NB4 (cell line): ENCODE measurements around the gene IFTAP.

Experiments used
- DNase-seq: peaks from one replicate; pipeline ENCODE4 v3.0.0; 2010; ENCODE audit warnings: low read depth
- H3K4me3 ChIP-seq: one replicate; pipeline ENCODE4 v1.5.1; 2011; ENCODE audit warnings: mild to moderate bottlenecking, low read depth, low read length, moderate library complexity
- CTCF ChIP-seq: IDR thresholded peaks from one replicate; pipeline ENCODE4 v1.5.1; 2012; ENCODE audit warnings: low read depth, low read length
- MYC ChIP-seq: IDR thresholded peaks from 2 replicates; pipeline ENCODE4 v1.6.1; 2011; ENCODE audit warnings: low read depth, low read length
- POLR2A ChIP-seq: IDR thresholded peaks from 2 replicates; pipeline ENCODE4 v1.6.1; 2011; ENCODE audit warnings: mild to moderate bottlenecking; ENCODE audit not compliant: insufficient read length; ENCODE audit errors: extremely low read depth
- TF ChIP-seq, protein P1 (sequence below): IDR thresholded peaks from 2 replicates; pipeline ENCODE4 v1.6.1; 2011; ENCODE audit warnings: low read depth, low read length

IFTAP gene

GRCh38 chr11:36602135-36602534, 7.8 kb downstream of the IFTAP start:
- no peak for DNase-seq
- no peak for TF ChIP-seq POLR2A
- TF ChIP-seq CTCF: no peak
- TF ChIP-seq, protein P1, sequence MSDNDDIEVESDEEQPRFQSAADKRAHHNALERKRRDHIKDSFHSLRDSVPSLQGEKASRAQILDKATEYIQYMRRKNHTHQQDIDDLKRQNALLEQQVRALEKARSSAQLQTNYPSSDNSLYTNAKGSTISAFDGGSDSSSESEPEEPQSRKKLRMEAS: no peak
- no peak for TF ChIP-seq MYC
- H3K4me3 ChIP-seq: no peak overlapping the region

GRCh38 chr11:36605221-36606216, 11.2 kb downstream of the IFTAP start:
- H3K4me3 ChIP-seq: no peak overlapping the region
- DNase-seq: no peak
- TF ChIP-seq POLR2A (no peak), CTCF (no peak), MYC (no peak)
- TF ChIP-seq, protein P1: no peak

DNA sequence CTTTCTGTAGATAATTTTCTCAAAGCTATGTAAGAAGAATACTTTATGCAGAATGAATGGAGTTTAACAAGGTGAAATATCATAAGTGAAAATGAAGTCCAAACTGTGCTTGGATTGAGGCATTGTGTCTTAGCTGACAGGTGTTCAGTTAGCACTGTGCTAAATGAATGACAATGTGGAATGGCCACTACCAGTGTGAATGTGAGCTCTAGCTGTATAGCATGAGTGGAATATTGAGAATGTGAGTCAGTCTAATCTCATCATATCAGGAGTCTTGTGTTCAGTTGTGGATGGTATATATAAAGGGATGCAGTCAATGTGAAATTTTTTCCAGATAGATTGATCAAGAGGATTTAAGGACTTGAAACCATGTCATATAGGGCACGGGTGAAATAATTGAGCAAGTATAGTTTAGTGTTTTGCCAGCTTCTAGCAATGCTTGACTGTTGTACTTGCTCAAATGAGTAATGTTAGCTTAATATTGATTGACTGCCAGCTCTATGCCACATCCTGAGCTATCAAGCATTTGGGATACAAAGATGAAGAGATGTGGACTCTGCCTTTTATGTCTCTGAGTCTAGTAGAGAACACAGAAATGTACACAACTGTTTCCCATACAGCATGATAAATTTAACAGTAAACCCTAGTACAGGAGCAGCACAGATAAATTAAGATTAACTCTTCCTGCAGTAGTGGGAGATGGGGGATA, 14.3 kb downstream of the IFTAP start:
- TF ChIP-seq POLR2A (no peak), CTCF (no peak), MYC (no peak)
- TF ChIP-seq, protein P1: no peak
- DNase-seq: no peak
- H3K4me3 ChIP-seq: no peak overlapping the region

- TF ChIP-seq POLR2A (no peak), MYC (no peak), CTCF (no peak)
- TF ChIP-seq, protein P1: no peak
- H3K4me3 ChIP-seq: no peak overlapping the region
- DNase-seq: no peak
Measured at GRCh38 chr11:36609383-36609782, 15.1 kb downstream of the IFTAP start.

GRCh38 chr11:36615826-36616225, 21.5 kb downstream of the IFTAP start:
- no peak for DNase-seq
- TF ChIP-seq, protein P1: no peak
- no peak for TF ChIP-seq POLR2A
- TF ChIP-seq MYC: no peak
- no peak for TF ChIP-seq CTCF
- H3K4me3 ChIP-seq: no peak overlapping the region
